Pancreas (tissue), 10 donors: ENCODE measurements around the gene GPR65. TPM values are rescaled to one million over a fixed set of nuclear protein-coding genes. Genes with fewer than 3 reads are reported as not detected.

ENCODE experiments used
- ATAC-seq, 4 donors: fragments of 200-7000 bp; cut with Tn5 transposase; one replicate each; pipeline versions ENCODE4 v1.8.0 to v1.9.1; 2020; ENCODE audit warnings: mild to moderate bottlenecking in 4 of 4, moderate library complexity in 4 of 4
- DNase-seq, 6 donors: peaks; one replicate each; pipeline ENCODE4 v3.0.0-alpha.2; 2020
- FAIRE-seq: peaks from 2 replicates; lab custom pipeline; 2012; peaks lifted over from hg19 to GRCh38; lab: Jason Lieb, UNC
- H3K27ac ChIP-seq, 4 donors: fragments of 200-600 bp; sonication (generic); 1 replicate in 3 of 4; 2 replicates in 1 of 4; pipeline versions ENCODE4 v1.5.0 to v1.8.0; 2020
- H3K27me3 ChIP-seq, 4 donors: fragments of 200-600 bp; one replicate each; pipeline ENCODE4 v1.8.0; 2021
- H3K36me3 ChIP-seq, 3 donors: fragments of 200-600 bp; sonication (generic) in 1 of 3; one replicate each; pipeline versions ENCODE4 v1.5.0 to v1.8.0; 2020 to 2021
- H3K4me1 ChIP-seq, 3 donors: fragments of 200-600 bp; one replicate each; pipeline ENCODE4 v1.8.0; 2021
- H3K4me3 ChIP-seq, 4 donors: fragments of 200-600 bp; sonication (generic) in 2 of 4; one replicate each; pipeline versions ENCODE4 v1.5.0 to v1.8.0; 2020 to 2021
- H3K9me3 ChIP-seq, 4 donors: fragments of 200-600 bp; one replicate each; pipeline ENCODE4 v1.8.0; 2021
- WGBS, 2 donors: extraction: QIAGEN DNeasy Blood & Tissue Kit; methylation state at CpG; one replicate each; pipeline ENCODE4 v1.1.7; 2013; 5-methylcytosine and 5-hydroxymethylcytosine counted together
- intact Hi-C, 3 donors: fragments of 100-400 bp; cut with DNase I; formaldehyde crosslinking; loops; one replicate each; pipeline versions ENCODE4 v1.11.1 to v1.14.2; 2022
- polyA plus RNA-seq, 2 donors: library from polyadenylated mRNA; stranded (reverse); fragments of 200-250 nt; gene quantifications; one replicate each; pipeline ENCODE4 v1.2.3, GENCODE V29; 2013
- total RNA-seq, 6 donors: library from RNA; stranded (reverse); fragmentation: NEBNext Ultra II Directional in 4 of 6; extraction: Animal tissue kit (Norgen Biotek cat#: 25700) in 4 of 6; gene quantifications; one replicate each; pipeline versions ENCODE4 v1.2.1 to v1.2.4, GENCODE V29; 2021 to 2023
- TF ChIP-seq, protein P1 (sequence below), 4 donors: fragments of 200-600 bp; sonication (generic) in 3 of 4; IDR thresholded peaks; one replicate each; pipeline versions ENCODE4 v1.5.0 to v1.8.0; 2021; ENCODE audit warnings: antibody characterized with exemption in 4 of 4
- donor health status: healthy with polysubstance abuse.
- donor health status: DM: no; HTN: no; CAD: no; lungs with moderate emphysema.
- donor health status: DM: no; HTN: no; CAD: no.
- donor health status: control.
- donor health status: control.
- donor health status: Bipolar disorder and iron deficiency.
- donor health status: DM: yes; HTN: yes; CAD: no.
- donor health status: DM: no; HTN: no; CAD: no.
- donor health status: DM: no; HTN: no; CAD: no.
- donor health status: DM: yes; HTN: yes; CAD: no.

Gene GPR65
- total and polyA plus RNA-seq, 8 donors, result 0.14 to 1.7 (median 0.22) TPM

GRCh38 chr14:88029500-88029899, 24.6 kb downstream of the GPR65 start:
- intact Hi-C loops, result loop anchor here in 1 of 3 donors (10.0 kb wide), 1 partner anchor 125 kb away; no protein-coding TSS in a partner anchor
- no peaks in the 10 kb centered on the region for H3K4me1 ChIP-seq
- FAIRE-seq (no peak), DNase-seq (no peak), ATAC-seq (no peak)
- no peak overlapping the region for H3K4me3 ChIP-seq
- H3K27ac ChIP-seq, result no peak overlapping the region
- no peaks in the 10 kb centered on the region for H3K9me3 ChIP-seq
- TF ChIP-seq, protein P1, sequence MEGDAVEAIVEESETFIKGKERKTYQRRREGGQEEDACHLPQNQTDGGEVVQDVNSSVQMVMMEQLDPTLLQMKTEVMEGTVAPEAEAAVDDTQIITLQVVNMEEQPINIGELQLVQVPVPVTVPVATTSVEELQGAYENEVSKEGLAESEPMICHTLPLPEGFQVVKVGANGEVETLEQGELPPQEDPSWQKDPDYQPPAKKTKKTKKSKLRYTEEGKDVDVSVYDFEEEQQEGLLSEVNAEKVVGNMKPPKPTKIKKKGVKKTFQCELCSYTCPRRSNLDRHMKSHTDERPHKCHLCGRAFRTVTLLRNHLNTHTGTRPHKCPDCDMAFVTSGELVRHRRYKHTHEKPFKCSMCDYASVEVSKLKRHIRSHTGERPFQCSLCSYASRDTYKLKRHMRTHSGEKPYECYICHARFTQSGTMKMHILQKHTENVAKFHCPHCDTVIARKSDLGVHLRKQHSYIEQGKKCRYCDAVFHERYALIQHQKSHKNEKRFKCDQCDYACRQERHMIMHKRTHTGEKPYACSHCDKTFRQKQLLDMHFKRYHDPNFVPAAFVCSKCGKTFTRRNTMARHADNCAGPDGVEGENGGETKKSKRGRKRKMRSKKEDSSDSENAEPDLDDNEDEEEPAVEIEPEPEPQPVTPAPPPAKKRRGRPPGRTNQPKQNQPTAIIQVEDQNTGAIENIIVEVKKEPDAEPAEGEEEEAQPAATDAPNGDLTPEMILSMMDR (IDR thresholded peaks at IDR 0.05), result no peak
- no peaks in the 10 kb centered on the region for H3K27me3 ChIP-seq
- 52 to 67% methylated on average over 2 of the region's 2 CpGs for WGBS, 2 donors
- no peaks in the 10 kb centered on the region for H3K36me3 ChIP-seq

- intact Hi-C loops, result no loop called here
Observed at GRCh38 chr14:88030079-88030478, 25.1 kb downstream of the GPR65 start.

GRCh38 chr14:88030892-88031291, 26.0 kb downstream of the GPR65 start:
- DNase-seq, result no peak
- intact Hi-C loops, result no loop called here
- Histone ChIP-seq H3K27ac (no peak overlapping the region), H3K27me3 (no peaks in the 10 kb centered on the region), H3K4me3 (no peak overlapping the region), H3K9me3 (no peaks in the 10 kb centered on the region), H3K4me1 (no peaks in the 10 kb centered on the region), H3K36me3 (no peaks in the 10 kb centered on the region)
- TF ChIP-seq, protein P1 (IDR thresholded peaks at IDR 0.05), result no peak
- no peak for ATAC-seq
- 41 to 55% methylated on average over 1 of the region's 1 CpG for WGBS, 2 donors
- no peak for FAIRE-seq

More at GRCh38 chr14:88030079-88030478, 25.1 kb downstream of the GPR65 start:
- Histone ChIP-seq H3K4me1 (no peaks in the 10 kb centered on the region), H3K4me3 (no peak overlapping the region), H3K36me3 (no peaks in the 10 kb centered on the region), H3K27me3 (no peaks in the 10 kb centered on the region), H3K9me3 (no peaks in the 10 kb centered on the region), H3K27ac (no peak overlapping the region)
- TF ChIP-seq, protein P1 (IDR thresholded peaks at IDR 0.05), result no peak
- no peak for FAIRE-seq
- peak in 2 of 4 donors; percentile 17 to 51 for ATAC-seq
- 44 to 69% methylated on average over 1 of the region's 1 CpG for WGBS, 2 donors
- DNase-seq, result no peak

GRCh38 chr14:88032373-88032772, 27.4 kb downstream of the GPR65 start:
- DNase-seq, result no peak
- Histone ChIP-seq H3K9me3 (no peaks in the 10 kb centered on the region), H3K36me3 (no peaks in the 10 kb centered on the region), H3K27me3 (no peaks in the 10 kb centered on the region), H3K4me3 (no peak overlapping the region), H3K4me1 (no peaks in the 10 kb centered on the region), H3K27ac (no peak overlapping the region)
- WGBS, 2 donors, result 95 to 97% methylated on average over 1 of the region's 1 CpG
- ATAC-seq, result peak in 1 of 4 donors; percentile 18
- TF ChIP-seq, protein P1 (IDR thresholded peaks at IDR 0.05), result no peak
- no peak for FAIRE-seq
- intact Hi-C loops, result no loop called here

DNA sequence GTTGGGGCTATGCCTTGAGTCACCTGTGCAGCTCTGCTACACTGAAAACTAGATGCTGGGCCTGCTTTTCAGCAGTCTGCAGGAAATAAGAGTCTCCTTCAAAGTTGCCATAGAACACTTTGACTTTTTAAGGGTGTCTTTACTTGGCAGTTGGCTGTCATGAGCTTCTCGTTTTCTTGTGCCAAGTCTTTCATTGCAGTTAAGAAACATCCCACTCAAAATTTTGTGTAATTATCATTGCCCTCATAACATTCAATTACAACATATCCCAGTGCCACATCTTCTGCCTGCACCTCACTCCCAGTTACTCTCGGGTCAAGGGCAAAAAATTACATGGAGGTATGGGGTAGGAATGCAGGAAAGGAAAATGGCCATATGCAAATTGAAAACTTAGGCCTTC, 29.1 kb downstream of the GPR65 start:
- WGBS, 2 donors, result 50 to 64% methylated on average over 2 of the region's 2 CpGs
- no peak for ATAC-seq
- no peak for FAIRE-seq
- DNase-seq, result no peak
- Histone ChIP-seq H3K27ac (no peak overlapping the region), H3K27me3 (no peaks in the 10 kb centered on the region), H3K9me3 (no peaks in the 10 kb centered on the region), H3K4me3 (no peak overlapping the region), H3K36me3 (no peaks in the 10 kb centered on the region), H3K4me1 (no peaks in the 10 kb centered on the region)
- intact Hi-C loops, result no loop called here
- TF ChIP-seq, protein P1 (IDR thresholded peaks at IDR 0.05), result no peak
